Activated CD8-positive, alpha-beta T cell treated with anti-CD3 and anti-CD28 coated beads for 36 hours (primary cell): ENCODE data around the gene KCNA2. TPM values are rescaled to one million over a fixed set of nuclear protein-coding genes. Genes with fewer than 3 reads are reported as not detected.

Source experiments
- ATAC-seq: fragments of 200-7000 bp; cut with Tn5 transposase; one replicate; pipeline ENCODE4 v1.10.0; 2021; ENCODE audit warnings: mild to moderate bottlenecking, moderate library complexity
- CTCF ChIA-PET: fragments of 350-600 bp; sonication (Branson Sonifier 250); formaldehyde crosslinking; loops from one replicate; lab custom pipeline; 2021; ENCODE audit warnings: antibody characterized with exemption; lab: Charles Lee
- POLR2A ChIA-PET: fragments of 350-600 bp; sonication (Branson Sonifier 250); formaldehyde crosslinking; loops from one replicate; lab custom pipeline; 2021; ENCODE audit warnings: antibody characterized with exemption; lab: Charles Lee
- DNase-seq: peaks from one replicate; pipeline ENCODE4 v3.0.0-alpha.2; 2020
- H3K27ac Mint-ChIP-seq: one replicate; pipeline ENCODE4 v1.8.0; 2021; ENCODE audit warnings: mild to moderate bottlenecking, mixed read lengths
- H3K27me3 Mint-ChIP-seq: one replicate; pipeline ENCODE4 v1.8.0; 2021; ENCODE audit warnings: mixed read lengths
- H3K36me3 Mint-ChIP-seq: one replicate; pipeline ENCODE4 v1.8.0; 2021; ENCODE audit warnings: low read depth, mixed read lengths
- H3K4me1 Mint-ChIP-seq: one replicate; pipeline ENCODE4 v1.8.0; 2021; ENCODE audit warnings: low read depth, mixed read lengths
- H3K4me3 Mint-ChIP-seq: one replicate; pipeline ENCODE4 v1.8.0; 2021; ENCODE audit warnings: mild to moderate bottlenecking, moderate library complexity, mixed read lengths
- H3K9me3 Mint-ChIP-seq: one replicate; pipeline ENCODE4 v1.8.0; 2021; ENCODE audit warnings: mixed read lengths
- CTCF ChIP-seq: fragments of 200-600 bp; IDR thresholded peaks from one replicate; pipeline ENCODE4 v1.8.0; 2022; ENCODE audit warnings: antibody characterized with exemption, mild to moderate bottlenecking
- intact Hi-C: fragments of 100-400 bp; cut with micrococcal nuclease; formaldehyde crosslinking; loops from one replicate; pipeline ENCODE4 v1.10.0; 2022
- total RNA-seq, 2 experiments: library from RNA; stranded (reverse); gene quantifications; one replicate each; pipeline ENCODE4 v1.2.3, GENCODE V29; 2021

KCNA2 gene
- under 1 TPM; 0.02 to 0.14 TPM for total RNA-seq

GRCh38 chr1:110605901-110606656, at the start of gene KCNA2:
TSS of gene KCNA2 (minus strand) at chr1:110606358. CDS start at chr1:110604782, 1,576 bp downstream.
- Mint-ChIP-seq H3K27me3 (peaks cover 44% of the 10 kb centered on the region), H3K4me3 (peak within 1 kb of the TSS; percentile 68), H3K9me3 (no peaks in the 10 kb centered on the region), H3K27ac (no peak within 1 kb of the TSS), H3K36me3 (no peaks in the 10 kb centered on the region), H3K4me1 (peaks cover 5% of the 10 kb centered on the region)
- ChIA-PET POLR2A (interaction anchor here (1.4 kb wide), 1 partner anchor 12 kb away, joined by 5 read pairs; no protein-coding TSS in a partner anchor), CTCF (interaction anchor here (0.6 to 4.6 kb wide), 18 partner anchors 8 to 424 kb away, joined by 3 to 35 read pairs (median 6); no protein-coding TSS in a partner anchor)
- no peak for TF ChIP-seq CTCF
- DNase-seq (no peak), ATAC-seq (peak; percentile 40)
- intact Hi-C loops: no loop called here

- no peak overlapping the region for H3K4me3 Mint-ChIP-seq
- H3K36me3 Mint-ChIP-seq: peaks cover 4% of the 10 kb centered on the region
- ChIA-PET CTCF (interaction anchor here (0.8 to 5.1 kb wide), 4 partner anchors 14 to 31 kb away, joined by 3 to 32 read pairs (median 3); no protein-coding TSS in a partner anchor), POLR2A (interaction anchor here (9.3 kb wide), 1 partner anchor 16 kb away, joined by 131 read pairs; no protein-coding TSS in a partner anchor)
- H3K9me3 Mint-ChIP-seq: no peaks in the 10 kb centered on the region
- no peak overlapping the region for H3K27ac Mint-ChIP-seq
- H3K4me1 Mint-ChIP-seq: peaks cover 28% of the 10 kb centered on the region
- no peak for TF ChIP-seq CTCF
- ATAC-seq (no peak), DNase-seq (no peak)
- intact Hi-C loops: no loop called here
- H3K27me3 Mint-ChIP-seq: no peaks in the 10 kb centered on the region
Measured at GRCh38 chr1:110650609-110651008, 44.5 kb upstream of the KCNA2 start.

- H3K9me3 Mint-ChIP-seq: no peaks in the 10 kb centered on the region
- no peak for TF ChIP-seq CTCF
- no peak overlapping the region for H3K4me3 Mint-ChIP-seq
- ChIA-PET CTCF (interaction anchor here (1.0 to 5.9 kb wide), 13 partner anchors 9 to 135 kb away, joined by 3 to 66 read pairs (median 6); partner anchors contain the start of gene KCNA3), POLR2A (interaction anchor here (0.8 to 9.3 kb wide), 7 partner anchors 11 to 231 kb away, joined by 3 to 131 read pairs (median 5); partner anchors contain the start of gene KCNA3)
- no peaks in the 10 kb centered on the region for H3K27me3 Mint-ChIP-seq
- intact Hi-C loops: no loop called here
- H3K4me1 Mint-ChIP-seq: peaks cover 40% of the 10 kb centered on the region
- no peak overlapping the region for H3K27ac Mint-ChIP-seq
- no peaks in the 10 kb centered on the region for H3K36me3 Mint-ChIP-seq
- no peak for DNase-seq
- ATAC-seq: peak; percentile 47
Measured at GRCh38 chr1:110648417-110648816, 42.3 kb upstream of the KCNA2 start.

GRCh38 chr1:110647254-110647891, 41.2 kb upstream of the KCNA2 start:
- H3K36me3 Mint-ChIP-seq: no peaks in the 10 kb centered on the region
- intact Hi-C loops: loop anchor here (2.0 kb wide), 2 partner anchors 17 to 25 kb away; no protein-coding TSS in a partner anchor
- H3K4me1 Mint-ChIP-seq: peaks cover 44% of the 10 kb centered on the region
- TF ChIP-seq CTCF: no peak
- no peak overlapping the region for H3K4me3 Mint-ChIP-seq
- H3K27ac Mint-ChIP-seq: no peak overlapping the region
- no peaks in the 10 kb centered on the region for H3K27me3 Mint-ChIP-seq
- DNase-seq (no peak), ATAC-seq (peak; percentile 66)
- no peaks in the 10 kb centered on the region for H3K9me3 Mint-ChIP-seq
- POLR2A ChIA-PET: interaction anchor here (0.8 to 9.3 kb wide), 10 partner anchors 9 to 309 kb away, joined by 3 to 131 read pairs (median 4); partner anchors contain the start of genes KCNA3 and RBM15
- CTCF ChIA-PET: interaction anchor here (0.8 to 5.9 kb wide), 15 partner anchors 10 to 136 kb away, joined by 3 to 66 read pairs (median 5); partner anchors contain the start of gene KCNA3
